HUES6 (cell line): ENCODE measurements around the gene HM13.
"Not testable (repeated sequence)": the region's sequence is repeated elsewhere in the genome, so short reads cannot be mapped to it uniquely, and the experiment has no call there.

ENCODE experiments used
- H3K27ac ChIP-seq: 2 replicates; pipeline ENCODE4 v1.7.0; 2013; ENCODE audit warnings: low read depth, mild to moderate bottlenecking, low read length, inconsistent platforms
- H3K27me3 ChIP-seq: 2 replicates; pipeline ENCODE4 v1.6.1; 2013; ENCODE audit warnings: low read length; ENCODE audit not compliant: control insufficient read depth, insufficient read depth
- H3K36me3 ChIP-seq: 2 replicates; pipeline ENCODE4 v1.6.1; 2013; ENCODE audit warnings: low read length; ENCODE audit not compliant: control insufficient read depth, insufficient read depth
- H3K4me1 ChIP-seq: 2 replicates; pipeline ENCODE4 v1.6.1; 2013; ENCODE audit warnings: low read length; ENCODE audit not compliant: control insufficient read depth, insufficient read depth
- H3K4me3 ChIP-seq: 2 replicates; pipeline ENCODE4 v1.5.1; 2013; ENCODE audit warnings: low read depth, low read length
- H3K9ac ChIP-seq: one replicate; pipeline ENCODE4 v1.6.1; 2013; ENCODE audit warnings: mild to moderate bottlenecking, low read length
- H3K9me3 ChIP-seq: 2 replicates; pipeline ENCODE4 v1.6.1; 2013; ENCODE audit warnings: low read depth, low read length; ENCODE audit not compliant: control insufficient read depth, insufficient read depth

Gene HM13

GRCh38 chr20:31484001-31484400, 30.2 kb upstream of the HM13 start:
- Histone ChIP-seq H3K4me1 (no peaks in the 10 kb centered on the region), H3K9ac (no peak overlapping the region), H3K4me3 (no peak overlapping the region), H3K9me3 (peaks cover 65% of the 10 kb centered on the region; the same call in 1 of the 2 replicates), H3K36me3 (no peaks in the 10 kb centered on the region), H3K27ac (no peak overlapping the region), H3K27me3 (peaks cover 22% of the 10 kb centered on the region; the same call in 1 of the 2 replicates)

- H3K9ac ChIP-seq = no peak overlapping the region
- no peak overlapping the region for H3K27ac ChIP-seq
- H3K27me3 ChIP-seq = peaks cover 17% of the 10 kb centered on the region; the same call in 1 of the 2 replicates
- no peaks in the 10 kb centered on the region for H3K36me3 ChIP-seq
- H3K9me3 ChIP-seq = peaks cover 63% of the 10 kb centered on the region; the same call in 1 of the 2 replicates
- H3K4me3 ChIP-seq = 0 out of 2 replicates have a peak overlapping the region, but pooled peaks have one; percentile 15
- H3K4me1 ChIP-seq = no peaks in the 10 kb centered on the region
Observed at GRCh38 chr20:31485450-31486339, 28.5 kb upstream of the HM13 start.

DNA sequence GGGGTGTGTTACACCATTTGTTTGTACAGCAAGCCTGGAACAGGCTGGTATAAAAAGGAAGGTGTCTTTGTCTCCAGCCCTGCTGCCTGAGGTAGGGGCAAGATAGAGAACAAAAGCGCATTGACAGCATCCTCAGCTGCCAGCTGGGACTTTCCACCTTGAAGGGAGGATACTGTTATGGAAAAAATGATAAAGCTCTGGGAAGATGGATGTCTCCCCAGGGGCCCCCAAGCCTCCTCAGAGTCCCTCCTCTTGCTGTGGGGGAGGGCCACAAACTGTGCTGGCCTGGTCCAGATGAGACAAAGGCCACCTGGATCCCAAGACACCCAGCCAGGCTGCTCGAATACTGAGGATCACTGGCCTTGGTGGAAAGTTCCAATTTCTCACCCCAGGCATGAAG, 26.1 kb upstream of the HM13 start:
- no peak overlapping the region for H3K9ac ChIP-seq
- peaks cover 11% of the 10 kb centered on the region; the same call in 1 of the 2 replicates for H3K27me3 ChIP-seq
- H3K27ac ChIP-seq = no peak overlapping the region
- no peaks in the 10 kb centered on the region for H3K4me1 ChIP-seq
- H3K4me3 ChIP-seq = no peak overlapping the region
- H3K36me3 ChIP-seq = no peaks in the 10 kb centered on the region
- peaks cover 51% of the 10 kb centered on the region; the same call in 1 of the 2 replicates for H3K9me3 ChIP-seq

DNA sequence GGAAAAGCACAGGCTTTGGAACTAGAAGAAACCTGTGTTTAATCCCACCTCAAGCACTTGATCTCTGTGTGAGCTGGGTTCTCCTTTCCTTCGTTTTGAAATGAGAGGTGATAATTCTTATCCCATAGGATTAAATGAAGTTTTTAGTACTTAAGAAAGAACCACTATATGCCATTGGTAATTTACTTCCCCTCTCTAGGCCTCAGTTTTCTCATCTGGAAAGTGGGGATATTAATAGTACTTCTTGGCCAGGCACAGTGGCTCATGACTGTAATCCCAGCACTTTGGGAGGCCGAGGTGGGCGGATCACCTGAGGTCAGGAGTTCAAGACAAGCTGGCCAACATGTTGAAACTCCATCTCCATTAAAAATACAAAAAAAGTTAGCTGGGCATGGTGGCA, 25.1 kb upstream of the HM13 start:
- Histone ChIP-seq H3K9ac (no peak overlapping the region), H3K27ac (no peak overlapping the region), H3K4me3 (no peak overlapping the region), H3K4me1 (no peaks in the 10 kb centered on the region), H3K36me3 (no peaks in the 10 kb centered on the region), H3K27me3 (peaks cover 11% of the 10 kb centered on the region; the same call in 1 of the 2 replicates), H3K9me3 (peaks cover 46% of the 10 kb centered on the region; the same call in 1 of the 2 replicates)

GRCh38 chr20:31490752-31491151, 23.5 kb upstream of the HM13 start:
- Histone ChIP-seq H3K36me3 (no peaks in the 10 kb centered on the region), H3K4me1 (no peaks in the 10 kb centered on the region), H3K27me3 (peaks cover 2% of the 10 kb centered on the region; the same call in 1 of the 2 replicates), H3K4me3 (no peak overlapping the region), H3K9ac (no peak overlapping the region), H3K9me3 (peaks cover 33% of the 10 kb centered on the region; the same call in 1 of the 2 replicates), H3K27ac (no peak overlapping the region)

DNA sequence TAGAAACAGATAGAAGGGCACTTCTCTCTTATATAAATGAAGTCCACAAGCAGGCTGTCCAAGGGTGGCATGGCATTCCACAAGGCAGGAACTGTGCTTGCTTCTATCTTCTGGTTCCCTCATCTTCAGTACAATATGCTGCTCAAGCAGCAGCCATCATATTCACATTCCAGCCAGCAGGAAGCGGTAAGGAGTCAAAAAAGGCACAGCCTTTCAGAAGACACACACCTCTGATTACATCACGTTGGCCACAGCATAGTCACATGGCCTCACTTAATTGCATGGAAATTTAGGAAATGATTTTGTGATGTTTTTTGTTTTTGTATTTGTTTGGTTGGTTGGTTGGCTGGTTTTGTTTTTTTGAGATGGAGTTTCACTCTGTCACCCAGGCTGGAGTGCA, 20.1 kb upstream of the HM13 start:
- no peak overlapping the region for H3K27ac ChIP-seq
- H3K4me1 ChIP-seq = no peaks in the 10 kb centered on the region
- H3K9ac ChIP-seq = no peak overlapping the region
- no peak overlapping the region for H3K4me3 ChIP-seq
- H3K27me3 ChIP-seq = no peaks in the 10 kb centered on the region; the same call in 1 of the 2 replicates
- H3K36me3 ChIP-seq = no peaks in the 10 kb centered on the region
- H3K9me3 ChIP-seq = peaks cover 31% of the 10 kb centered on the region; the same call in 1 of the 2 replicates

GRCh38 chr20:31496761-31497295, 17.4 kb upstream of the HM13 start:
- H3K9me3 ChIP-seq = peaks cover 26% of the 10 kb centered on the region; the same call in 1 of the 2 replicates
- H3K4me3 ChIP-seq = no peak overlapping the region
- H3K36me3 ChIP-seq = no peaks in the 10 kb centered on the region
- no peaks in the 10 kb centered on the region; the same call in 1 of the 2 replicates for H3K27me3 ChIP-seq
- peak overlapping the region; percentile 17 for H3K9ac ChIP-seq
- no peaks in the 10 kb centered on the region for H3K4me1 ChIP-seq
- H3K27ac ChIP-seq = no peak overlapping the region

DNA sequence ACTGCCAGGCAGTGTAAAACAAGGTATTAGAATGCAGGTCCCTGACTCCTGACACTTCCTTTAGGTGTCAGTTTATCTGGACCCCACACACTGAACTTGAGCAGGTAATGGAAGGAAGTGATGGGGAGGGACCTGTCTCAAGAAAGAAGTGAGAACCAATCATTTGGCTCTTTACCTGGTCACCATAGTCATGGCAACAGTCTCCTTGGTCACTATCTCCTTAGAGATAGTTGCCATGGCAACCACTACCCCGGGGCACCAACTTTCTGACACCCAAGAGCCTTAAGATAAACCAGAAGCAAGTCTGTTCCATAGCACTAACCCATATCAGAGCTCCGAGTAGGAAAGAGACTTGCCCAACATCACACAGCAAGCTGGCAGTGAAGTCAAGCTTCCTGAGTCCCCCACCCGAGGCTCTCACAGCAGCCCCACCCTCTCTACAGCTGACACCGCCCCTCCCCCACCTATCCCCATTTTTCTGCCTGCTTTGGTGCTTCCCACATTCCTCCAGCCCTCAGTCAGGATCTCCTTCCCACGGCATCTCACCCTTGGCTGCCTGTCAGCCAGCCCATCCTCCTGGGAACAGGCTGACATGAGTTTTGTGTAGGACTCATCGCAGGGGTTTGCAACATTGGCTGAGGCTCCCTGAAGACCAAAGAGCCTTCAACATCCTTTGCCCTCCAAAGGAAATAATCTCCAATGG, 16.3 kb upstream of the HM13 start:
- H3K4me1 ChIP-seq = no peaks in the 10 kb centered on the region
- no peaks in the 10 kb centered on the region for H3K36me3 ChIP-seq
- no peak overlapping the region for H3K27ac ChIP-seq
- H3K4me3 ChIP-seq = no peak overlapping the region
- no peaks in the 10 kb centered on the region; the same call in 1 of the 2 replicates for H3K27me3 ChIP-seq
- H3K9ac ChIP-seq = no peak overlapping the region
- H3K9me3 ChIP-seq = peaks cover 23% of the 10 kb centered on the region; the same call in 1 of the 2 replicates

GRCh38 chr20:31500527-31500926, 13.7 kb upstream of the HM13 start:
- H3K4me3 ChIP-seq = no peak overlapping the region
- H3K36me3 ChIP-seq = no peaks in the 10 kb centered on the region
- H3K4me1 ChIP-seq = no peaks in the 10 kb centered on the region
- H3K9me3 ChIP-seq = peaks cover 30% of the 10 kb centered on the region; the same call in 1 of the 2 replicates
- no peak overlapping the region for H3K27ac ChIP-seq
- H3K9ac ChIP-seq = no peak overlapping the region
- no peaks in the 10 kb centered on the region; the same call in 1 of the 2 replicates for H3K27me3 ChIP-seq

DNA sequence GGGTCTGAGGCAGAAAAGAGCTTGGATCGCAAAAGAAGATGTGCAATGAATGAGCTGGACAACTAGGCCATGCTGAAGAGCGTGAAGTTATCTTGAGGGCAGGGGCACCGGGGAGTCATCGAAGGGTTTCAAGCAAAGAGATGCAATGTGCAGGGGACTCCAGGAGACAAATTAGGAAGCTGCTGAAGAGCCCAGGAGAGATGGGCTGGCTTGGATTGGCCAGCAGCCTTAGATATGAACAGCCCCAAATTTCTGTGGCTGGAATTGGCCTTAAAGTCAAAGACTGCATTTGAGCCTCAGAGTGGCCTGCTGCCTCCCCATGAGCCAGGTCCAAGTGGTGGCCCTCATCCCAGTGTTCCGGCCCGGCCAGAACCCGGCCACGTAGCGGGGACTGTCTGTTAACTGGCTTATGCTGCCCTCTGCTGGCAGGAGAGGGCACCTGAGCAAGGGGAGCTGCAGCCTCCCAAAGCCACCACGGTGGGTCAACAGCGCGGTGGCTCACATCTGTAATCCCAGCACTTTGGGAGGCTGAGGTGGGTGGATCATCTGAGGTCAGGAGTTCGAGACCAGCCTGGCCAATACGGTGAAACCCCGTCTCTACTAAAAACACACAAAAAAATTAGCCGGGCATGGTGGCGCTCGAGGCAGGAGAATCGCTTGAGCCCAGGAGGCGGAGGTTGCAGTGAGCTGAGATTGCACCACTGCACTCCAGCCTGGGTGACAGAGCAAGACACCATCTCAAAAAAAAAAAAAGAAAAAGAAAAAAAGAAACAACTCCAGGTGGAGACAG, 11.2 kb upstream of the HM13 start:
- peaks cover 24% of the 10 kb centered on the region; the same call in 1 of the 2 replicates for H3K9me3 ChIP-seq
- not testable (repeated sequence) for H3K27me3 ChIP-seq, H3K9ac ChIP-seq, H3K27ac ChIP-seq, H3K36me3 ChIP-seq, H3K4me3 ChIP-seq, H3K4me1 ChIP-seq
